Mononuclear cell (primary cell): Measurements from ENCODE around the gene MAP4K5. TPM values are rescaled to one million over a fixed set of nuclear protein-coding genes. Genes with fewer than 3 reads are reported as not detected.

Experiments used
- H3K27me3 ChIP-seq: 2 replicates; pipeline ENCODE4 v1.6.0; 2011; ENCODE audit warnings: low read length, control low read depth; ENCODE audit not compliant: insufficient read depth
- H3K4me1 ChIP-seq: 2 replicates; pipeline ENCODE4 v1.5.1; 2011; ENCODE audit warnings: mild to moderate bottlenecking, low read length, control low read depth; ENCODE audit not compliant: insufficient read depth
- H3K4me3 ChIP-seq: 2 replicates; pipeline ENCODE4 v1.5.1; 2011; ENCODE audit warnings: mild to moderate bottlenecking, low read length, moderate library complexity
- H3K9me3 ChIP-seq: 2 replicates; pipeline ENCODE4 v1.5.1; 2011; ENCODE audit warnings: low read depth, mild to moderate bottlenecking, control low read depth, low read length
- total RNA-seq: library from RNA; depleted of rRNA; stranded (reverse); fragments of >200 nt; gene quantifications from one replicate; pipeline ENCODE4 v1.2.3, GENCODE V29; 2012

The MAP4K5 gene
- total RNA-seq, 1 donor = 53.0 TPM

DNA sequence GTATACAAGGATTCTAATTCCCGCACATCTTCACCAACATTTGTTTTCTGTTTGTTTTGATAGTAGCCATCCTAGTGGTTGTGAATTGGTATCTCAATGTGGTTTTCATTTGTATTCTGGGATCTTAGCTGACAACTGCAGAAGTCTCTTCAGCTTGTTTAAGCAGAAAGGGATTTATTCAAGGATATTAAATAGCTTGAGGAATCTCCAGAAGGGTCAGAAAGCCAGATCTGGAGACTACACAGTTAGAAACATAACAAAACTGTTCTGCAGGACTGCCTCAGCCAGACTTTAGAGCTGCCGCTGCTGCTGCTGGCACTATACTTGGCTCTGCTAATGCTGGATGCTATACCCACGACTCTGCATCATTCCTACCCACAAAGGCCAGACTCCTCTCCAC is 122.3 kb downstream of the MAP4K5 start:
- H3K4me3 ChIP-seq = no peak overlapping the region
- H3K27me3 ChIP-seq = no peaks in the 10 kb centered on the region
- H3K9me3 ChIP-seq = no peaks in the 10 kb centered on the region
- no peaks in the 10 kb centered on the region for H3K4me1 ChIP-seq

- no peaks in the 10 kb centered on the region for H3K9me3 ChIP-seq
- H3K27me3 ChIP-seq = no peaks in the 10 kb centered on the region
- H3K4me1 ChIP-seq = no peaks in the 10 kb centered on the region
- no peak overlapping the region for H3K4me3 ChIP-seq
These were observed 125.1 kb downstream of the MAP4K5 start for GRCh38 chr14:50407111-50407812.

DNA sequence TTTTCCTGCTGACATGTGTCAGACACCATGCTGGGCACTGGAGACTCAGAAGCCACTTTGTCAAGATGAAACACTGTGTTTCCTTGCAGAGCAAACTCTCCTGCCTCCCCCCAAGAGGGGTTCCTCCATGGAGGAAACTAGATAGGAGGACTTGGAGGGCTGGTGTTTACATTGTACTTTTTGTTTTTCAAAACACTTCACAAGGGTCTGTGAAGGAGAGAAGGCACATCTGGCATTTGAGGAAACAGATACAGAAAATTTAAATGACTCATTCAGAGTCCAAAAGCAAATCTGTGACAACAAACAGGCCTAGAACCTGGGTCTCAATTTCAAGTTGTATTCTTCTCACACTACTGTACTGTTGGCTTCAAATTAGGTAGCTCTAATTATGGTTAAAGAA is 128.9 kb downstream of the MAP4K5 start:
- Histone ChIP-seq H3K27me3 (no peaks in the 10 kb centered on the region), H3K4me3 (no peak overlapping the region), H3K9me3 (no peaks in the 10 kb centered on the region), H3K4me1 (no peaks in the 10 kb centered on the region)

DNA sequence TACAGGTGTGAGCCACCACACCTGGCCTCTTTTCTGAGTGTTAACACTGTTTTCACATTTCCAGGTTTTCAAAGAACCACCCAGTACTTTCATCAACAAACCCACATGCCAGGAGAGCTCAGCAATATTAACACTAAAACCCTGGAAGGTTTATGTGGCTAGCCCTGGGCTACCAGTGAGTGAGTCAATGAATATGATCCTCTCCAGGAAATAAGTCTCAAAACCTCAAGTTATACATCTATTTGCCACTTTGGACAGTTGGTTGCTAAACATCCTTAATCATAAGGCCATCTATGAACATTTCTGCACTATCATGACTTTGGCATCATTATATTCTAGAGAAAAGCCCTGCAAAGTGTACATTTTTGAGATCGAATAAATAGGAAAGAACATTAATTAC is 129.4 kb downstream of the MAP4K5 start:
- H3K4me1 ChIP-seq = no peaks in the 10 kb centered on the region
- no peak overlapping the region for H3K4me3 ChIP-seq
- no peaks in the 10 kb centered on the region for H3K9me3 ChIP-seq
- H3K27me3 ChIP-seq = no peaks in the 10 kb centered on the region

GRCh38 chr14:50400461-50400860 is 131.9 kb downstream of the MAP4K5 start:
- Histone ChIP-seq H3K27me3 (no peaks in the 10 kb centered on the region), H3K4me1 (peaks cover 18% of the 10 kb centered on the region), H3K9me3 (no peaks in the 10 kb centered on the region), H3K4me3 (no peak overlapping the region)

DNA sequence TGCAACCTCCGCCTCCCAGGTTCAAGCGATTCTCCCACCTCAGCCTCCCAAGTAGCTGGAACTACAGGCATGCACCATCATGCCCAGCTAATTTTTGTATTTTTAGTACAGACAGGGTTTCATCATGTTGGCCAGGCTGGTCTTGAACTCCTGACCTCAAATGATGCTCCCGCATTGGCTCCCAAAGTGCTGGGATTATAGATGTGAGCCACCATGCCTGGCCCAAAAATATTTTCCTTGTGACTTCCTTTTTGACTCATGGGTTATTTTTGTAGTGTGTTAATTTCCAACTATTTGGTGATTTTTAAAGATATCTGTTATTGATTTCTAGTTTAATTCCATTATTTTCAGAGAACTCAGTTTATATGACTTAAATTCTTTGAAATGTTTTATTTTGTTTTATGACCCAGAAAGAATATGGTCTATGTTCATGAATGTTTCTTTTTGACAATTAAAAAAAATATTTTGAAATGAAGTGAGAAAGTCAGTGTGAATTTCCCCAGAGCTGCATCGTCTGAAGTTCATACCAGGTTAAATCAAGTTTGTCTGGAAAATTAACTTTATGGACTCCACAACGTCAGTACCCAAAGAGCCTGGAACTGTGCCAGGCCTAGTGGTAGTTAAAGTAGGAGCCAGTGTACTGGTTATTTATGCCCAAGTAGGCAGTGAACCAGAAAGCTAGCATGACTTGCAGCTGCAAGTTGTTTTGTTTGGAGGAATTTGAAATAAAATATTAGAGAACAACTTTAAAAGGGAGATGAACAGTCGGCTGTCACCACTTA is 132.9 kb downstream of the MAP4K5 start:
- H3K9me3 ChIP-seq = no peaks in the 10 kb centered on the region
- H3K4me1 ChIP-seq = peaks cover 18% of the 10 kb centered on the region
- no peak overlapping the region for H3K4me3 ChIP-seq
- no peaks in the 10 kb centered on the region for H3K27me3 ChIP-seq

GRCh38 chr14:50398189-50398580 is 134.2 kb downstream of the MAP4K5 start:
- no peaks in the 10 kb centered on the region for H3K27me3 ChIP-seq
- H3K4me3 ChIP-seq = no peak overlapping the region
- H3K4me1 ChIP-seq = peaks cover 18% of the 10 kb centered on the region
- no peaks in the 10 kb centered on the region for H3K9me3 ChIP-seq

DNA sequence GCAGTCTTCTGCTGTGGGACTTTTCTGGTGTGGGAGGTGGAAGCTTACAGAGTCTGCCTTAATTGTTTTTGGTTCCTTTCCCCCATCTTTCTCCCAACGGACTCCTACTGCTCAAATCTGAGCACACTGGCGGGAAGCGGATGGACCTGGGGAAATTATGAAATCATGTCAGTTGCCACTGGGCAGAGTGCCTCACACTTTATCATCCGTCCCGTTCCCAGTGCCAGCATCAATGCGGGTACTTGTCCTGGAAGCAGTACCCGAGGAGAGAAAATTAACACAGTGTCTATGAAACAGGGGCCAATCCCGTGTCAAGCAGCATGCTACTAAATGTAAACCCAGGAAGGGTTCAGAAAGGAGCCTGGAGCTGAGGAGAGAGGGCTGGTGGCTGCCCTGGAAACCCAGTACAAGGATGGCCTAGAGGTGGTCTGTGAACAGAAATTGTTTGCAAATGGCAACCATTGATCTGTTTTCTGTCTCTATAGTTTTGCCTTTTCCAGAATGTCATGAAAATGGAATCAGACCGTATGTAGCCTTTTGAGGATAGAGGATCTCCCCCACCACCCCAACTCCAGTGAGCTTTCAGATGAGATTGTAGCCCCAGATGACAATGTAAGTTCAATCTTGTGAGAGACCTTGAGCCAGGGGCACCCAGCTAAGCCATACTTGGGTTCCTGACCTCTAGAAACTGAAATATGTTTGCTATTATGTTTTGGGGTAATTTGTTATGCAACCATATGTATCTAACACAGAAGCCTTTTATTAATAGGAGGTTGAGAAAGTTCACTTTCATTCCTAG is 134.8 kb downstream of the MAP4K5 start:
- H3K27me3 ChIP-seq = no peaks in the 10 kb centered on the region
- peak overlapping the region; percentile 50 for H3K4me3 ChIP-seq

DNA sequence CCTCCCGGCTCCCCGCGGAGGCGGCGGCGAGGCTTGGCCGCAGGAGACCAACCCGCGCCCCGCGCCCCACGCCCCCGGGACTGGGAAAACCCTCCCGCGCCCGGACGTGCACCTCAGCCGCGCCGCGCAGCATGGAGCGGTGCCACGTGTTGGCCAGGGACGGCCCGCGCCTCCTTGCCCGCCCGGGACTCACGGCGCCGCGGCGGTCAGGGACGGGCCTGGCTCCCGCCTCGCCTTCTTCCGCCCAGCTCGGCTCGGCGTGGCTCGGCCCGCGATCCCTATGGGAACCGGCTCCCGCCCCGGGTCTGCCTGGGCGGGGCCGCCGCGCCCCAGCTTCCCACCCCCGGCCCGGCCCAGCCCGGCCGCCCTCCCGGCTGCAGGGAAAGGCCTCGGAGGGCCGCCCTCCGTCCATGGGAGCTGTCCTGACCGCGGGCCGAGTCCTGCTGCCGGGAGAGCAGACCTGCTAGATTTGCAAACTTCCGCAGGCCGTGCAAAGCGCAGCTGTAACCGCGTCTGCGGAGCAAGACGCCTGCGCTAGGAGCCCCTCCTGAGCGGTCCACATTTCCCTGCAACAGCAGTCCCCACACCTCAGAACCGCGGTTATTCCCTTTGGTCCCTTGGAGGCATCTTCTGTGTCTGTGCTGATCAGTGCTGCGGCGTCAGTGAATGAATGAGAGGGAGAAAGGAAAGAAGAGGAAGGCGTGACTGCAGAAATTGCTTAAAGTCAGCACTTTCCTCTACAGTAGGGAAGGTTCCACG is 135.6 kb downstream of the MAP4K5 start, which contains the start of gene CDKL1:
Gene CDKL1, minus strand, starts transcription at position 251 of the 759 bp plus-strand sequence. CDS start 1,013 bp downstream, outside the sequence.
- Histone ChIP-seq H3K27me3 (no peaks in the 10 kb centered on the region), H3K4me3 (peak within 1 kb of the TSS; percentile 50), H3K4me1 (peaks cover 18% of the 10 kb centered on the region), H3K9me3 (no peaks in the 10 kb centered on the region)

More for the DNA sequence above, 134.8 kb downstream of the MAP4K5 start:
- no peaks in the 10 kb centered on the region for H3K9me3 ChIP-seq
- peaks cover 18% of the 10 kb centered on the region for H3K4me1 ChIP-seq

GRCh38 chr14:50395448-50395847 is 136.9 kb downstream of the MAP4K5 start:
- no peaks in the 10 kb centered on the region for H3K9me3 ChIP-seq
- H3K4me1 ChIP-seq = peaks cover 18% of the 10 kb centered on the region
- H3K4me3 ChIP-seq = no peak overlapping the region

DNA sequence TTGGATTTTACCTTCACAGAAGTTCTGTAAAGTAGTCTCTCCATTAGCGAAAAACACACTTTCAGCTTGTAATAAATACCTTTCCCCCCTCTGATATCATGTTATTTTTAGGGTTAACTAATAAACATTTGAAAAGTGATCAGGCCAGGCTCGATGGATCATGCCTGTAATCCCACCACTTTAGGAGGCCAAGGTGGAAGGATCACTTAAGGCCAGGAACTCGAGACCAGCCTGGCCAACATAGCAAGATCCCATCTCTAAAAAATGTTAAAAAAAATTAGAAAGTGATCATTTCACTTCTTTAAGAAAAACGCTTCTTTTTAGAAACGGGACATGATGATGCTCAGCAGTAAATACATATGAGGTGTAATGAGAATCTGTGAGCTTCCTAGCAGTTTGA is 137.7 kb downstream of the MAP4K5 start:
- Histone ChIP-seq H3K4me3 (no peak overlapping the region), H3K4me1 (peaks cover 18% of the 10 kb centered on the region), H3K27me3 (no peaks in the 10 kb centered on the region), H3K9me3 (no peaks in the 10 kb centered on the region)

More at GRCh38 chr14:50395448-50395847, 136.9 kb downstream of the MAP4K5 start:
- no peaks in the 10 kb centered on the region for H3K27me3 ChIP-seq

DNA sequence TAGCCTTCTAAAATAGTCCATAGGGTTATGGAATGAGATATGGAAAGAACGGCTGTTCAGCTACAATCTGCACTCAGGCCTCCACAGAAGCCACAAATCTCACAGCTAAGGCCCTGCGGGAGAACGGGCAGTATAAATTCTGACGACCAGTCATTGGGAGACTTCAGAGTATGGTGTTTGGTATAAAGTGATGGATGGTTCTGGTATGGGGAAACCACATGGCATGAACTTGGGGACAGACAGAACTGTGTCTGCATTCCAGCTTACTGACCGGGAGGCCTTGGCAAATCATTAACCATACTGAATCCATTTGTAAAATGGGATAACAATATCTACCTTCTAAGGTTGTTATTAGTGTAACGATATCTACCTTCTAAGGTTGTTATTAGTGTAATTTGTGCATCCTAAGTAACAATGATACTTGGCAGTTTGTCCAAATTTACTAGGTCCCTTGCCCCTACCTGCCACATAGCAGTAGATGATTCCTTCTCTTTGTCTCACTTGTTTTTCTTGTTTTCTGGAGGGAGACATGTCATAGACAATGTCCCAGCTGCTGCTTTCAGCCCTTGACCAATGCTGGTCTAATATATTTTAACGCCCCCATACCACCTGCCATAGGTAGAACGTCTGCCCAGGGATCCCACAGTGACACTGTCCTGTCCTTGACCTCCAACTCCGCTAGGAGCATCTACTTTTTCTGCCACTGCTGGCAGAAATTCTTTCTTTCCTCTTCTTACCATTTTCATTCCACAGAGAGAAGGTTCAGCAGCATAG is 142.5 kb downstream of the MAP4K5 start:
- no peak overlapping the region for H3K4me3 ChIP-seq
- H3K4me1 ChIP-seq = no peaks in the 10 kb centered on the region
- no peaks in the 10 kb centered on the region for H3K9me3 ChIP-seq
- no peaks in the 10 kb centered on the region for H3K27me3 ChIP-seq

GRCh38 chr14:50388256-50388931 is 144.0 kb downstream of the MAP4K5 start:
- no peaks in the 10 kb centered on the region for H3K27me3 ChIP-seq
- no peaks in the 10 kb centered on the region for H3K9me3 ChIP-seq
- H3K4me1 ChIP-seq = no peaks in the 10 kb centered on the region
- no peak overlapping the region for H3K4me3 ChIP-seq
